HEK293 (cell line): ENCODE results near the gene PLEKHJ1.
A peak's percentile ranks its signal among the peaks of the same experiment; 100 is the strongest.

ENCODE experiments used
- CTCF ChIA-PET: fragments of 350-600 bp; formaldehyde crosslinking; extraction: SDS; loops from one replicate; lab custom pipeline; 2021; ENCODE audit warnings: antibody characterized with exemption; lab: Yijun Ruan, JAX
- POLR2A ChIA-PET: fragments of 300-600 bp; formaldehyde crosslinking; extraction: SDS; loops from one replicate; lab custom pipeline; 2020; ENCODE audit warnings: antibody characterized with exemption, inconsistent platforms; lab: Yijun Ruan, JAX
- H3K27ac ChIP-seq: fragments of 200-500 bp; sonication (Bioruptor generic); 2 replicates; pipeline ENCODE4 v1.5.1; 2014; ENCODE audit warnings: low read depth, low read length, control low read depth, inconsistent platforms; ENCODE audit errors: extremely low read depth
- H3K36me3 ChIP-seq, 2 experiments: fragments of 200-500 bp in 1 of 2; sonication (Bioruptor generic) in 1 of 2; 1 replicate in 1 of 2; 2 replicates in 1 of 2; pipeline ENCODE4 v1.5.1; 2014 to 2017; ENCODE audit warnings: inconsistent platforms in 2 of 2, low read length in 2 of 2; ENCODE audit not compliant: control insufficient read depth in 2 of 2, insufficient read depth in 1 of 2
- H3K4me1 ChIP-seq: fragments of 200-500 bp; sonication (Bioruptor generic); 2 replicates; pipeline ENCODE4 v1.5.1; 2014; ENCODE audit warnings: mild to moderate bottlenecking, low read length, inconsistent platforms; ENCODE audit not compliant: control insufficient read depth, insufficient read depth
- H3K4me3 ChIP-seq: 2 replicates; pipeline ENCODE4 v1.5.1; 2011; ENCODE audit warnings: low read depth, mild to moderate bottlenecking, control low read depth, low read length, moderate library complexity
- H3K9me3 ChIP-seq: fragments of 200-500 bp; sonication (Bioruptor generic); 2 replicates; pipeline ENCODE4 v1.5.1; 2014; ENCODE audit warnings: low read depth, low read length, inconsistent platforms; ENCODE audit not compliant: control insufficient read depth, insufficient read depth
- GLI2 ChIP-seq: fragments of 450-650 bp; formaldehyde crosslinking; IDR thresholded peaks from 2 replicates; pipeline ENCODE4; 2017; ENCODE audit warnings: missing biosample characterization, missing genetic modification characterization, low read depth, borderline replicate concordance
- GLIS1 ChIP-seq: fragments of 450-650 bp; formaldehyde crosslinking; IDR thresholded peaks from 2 replicates; pipeline ENCODE4 v1.5.1; 2016; ENCODE audit warnings: missing biosample characterization, missing genetic modification characterization
- IKZF3 ChIP-seq: fragments of 450-650 bp; IDR thresholded peaks from 2 replicates; pipeline ENCODE4 v1.5.0; 2018; ENCODE audit warnings: missing biosample characterization, mild to moderate bottlenecking, missing genetic modification characterization, moderate library complexity
- KLF1 ChIP-seq: fragments of 450-650 bp; formaldehyde crosslinking; IDR thresholded peaks from 2 replicates; pipeline ENCODE4 v1.5.1; 2016; ENCODE audit warnings: missing biosample characterization, missing genetic modification characterization
- KLF16 ChIP-seq: fragments of 450-650 bp; formaldehyde crosslinking; IDR thresholded peaks from 2 replicates; pipeline ENCODE4 v1.5.1; 2017; ENCODE audit warnings: missing biosample characterization, missing genetic modification characterization
- YY1 ChIP-seq: fragments of 450-650 bp; formaldehyde crosslinking; IDR thresholded peaks from 2 replicates; pipeline ENCODE4 v1.5.1; 2018; ENCODE audit warnings: missing biosample characterization, missing genetic modification characterization
- ZBTB1 ChIP-seq: fragments of 450-650 bp; formaldehyde crosslinking; IDR thresholded peaks from 2 replicates; pipeline ENCODE4 v1.5.1; 2016; ENCODE audit warnings: missing biosample characterization, missing genetic modification characterization
- ZNF280C ChIP-seq: fragments of 450-650 bp; formaldehyde crosslinking; IDR thresholded peaks from 2 replicates; pipeline ENCODE4 v1.5.1; 2016; ENCODE audit warnings: missing biosample characterization, missing genetic modification characterization
- ZNF518A ChIP-seq: fragments of 450-650 bp; formaldehyde crosslinking; conservative IDR thresholded peaks from 2 replicates; pipeline ENCODE4 v1.5.1; 2016; ENCODE audit warnings: low read depth, missing biosample characterization, missing genetic modification characterization
- ZNF530 ChIP-seq: fragments of 450-650 bp; formaldehyde crosslinking; IDR thresholded peaks from 2 replicates; pipeline ENCODE4 v1.5.1; 2016; ENCODE audit warnings: low read depth, missing biosample characterization, missing genetic modification characterization
- ZNF571 ChIP-seq: fragments of 450-650 bp; formaldehyde crosslinking; IDR thresholded peaks from 2 replicates; pipeline ENCODE4 v1.5.0; 2017; ENCODE audit warnings: missing biosample characterization, missing genetic modification characterization
- ZNF596 ChIP-seq: fragments of 450-650 bp; IDR thresholded peaks from 2 replicates; pipeline ENCODE4 v1.5.0; 2018; ENCODE audit warnings: missing biosample characterization, mild to moderate bottlenecking, missing genetic modification characterization, moderate library complexity
- ZNF629 ChIP-seq: fragments of 450-650 bp; formaldehyde crosslinking; IDR thresholded peaks from 2 replicates; pipeline ENCODE4 v1.5.1; 2017; ENCODE audit warnings: missing biosample characterization, missing genetic modification characterization
- ZNF654 ChIP-seq: fragments of 450-650 bp; formaldehyde crosslinking; IDR thresholded peaks from 2 replicates; pipeline ENCODE4 v1.5.1; 2016; ENCODE audit warnings: low read depth, missing biosample characterization, missing genetic modification characterization
- ZNF670 ChIP-seq: fragments of 450-650 bp; formaldehyde crosslinking; IDR thresholded peaks from 2 replicates; pipeline ENCODE4 v1.5.1; 2016; ENCODE audit warnings: missing biosample characterization, missing genetic modification characterization, low read depth
- ZNF768 ChIP-seq: fragments of 450-650 bp; formaldehyde crosslinking; IDR thresholded peaks from 2 replicates; pipeline ENCODE4 v1.5.1; 2018; ENCODE audit warnings: missing biosample characterization, mild to moderate bottlenecking, missing genetic modification characterization
- ZNF792 ChIP-seq: fragments of 450-650 bp; formaldehyde crosslinking; IDR thresholded peaks from 2 replicates; pipeline ENCODE4 v1.5.1; 2016; ENCODE audit warnings: missing biosample characterization, missing genetic modification characterization
- TF ChIP-seq, protein P1 (sequence below): fragments of 450-650 bp; IDR thresholded peaks from 2 replicates; pipeline ENCODE4 v1.5.1; 2018; ENCODE audit warnings: missing biosample characterization, mild to moderate bottlenecking, missing genetic modification characterization
- TF ChIP-seq, protein P2 (sequence below): fragments of 450-650 bp; formaldehyde crosslinking; IDR thresholded peaks from 2 replicates; pipeline ENCODE4 v1.5.1; 2016; ENCODE audit warnings: missing biosample characterization, missing genetic modification characterization, borderline replicate concordance

PLEKHJ1 gene

DNA sequence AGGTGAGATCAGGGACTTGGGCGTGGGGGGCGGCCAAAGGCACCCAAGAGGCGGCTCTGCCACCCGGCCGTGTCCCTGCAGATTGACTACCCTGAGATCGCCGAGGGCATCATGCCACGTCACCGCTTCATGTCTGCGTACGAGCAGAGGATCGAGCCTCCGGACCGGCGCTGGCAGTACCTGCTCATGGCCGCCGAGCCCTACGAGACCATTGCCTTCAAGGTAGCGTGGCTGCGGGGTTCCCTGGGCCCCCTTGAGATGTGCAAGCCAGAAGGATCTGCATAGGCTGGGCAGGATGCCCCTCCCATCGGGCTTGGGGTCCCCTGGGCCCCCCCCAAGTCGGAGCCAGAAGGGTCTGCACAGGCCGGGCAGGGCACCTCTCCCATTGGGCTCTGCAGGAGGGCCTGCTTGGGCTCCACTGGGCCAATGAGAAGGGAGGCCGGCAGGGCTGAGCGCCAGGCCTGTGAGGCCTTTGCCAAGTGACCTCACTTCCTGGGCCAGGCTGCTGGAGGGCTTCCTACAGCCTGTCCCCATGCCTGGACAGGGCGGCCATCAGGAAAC is 10.8 kb upstream of the PLEKHJ1 start (continued):
- no peak for TF ChIP-seq KLF1 (tag by site-specific recombination)
- no peak for TF ChIP-seq ZNF670 (tag by site-specific recombination)
- TF ChIP-seq ZNF280C: no peak
- peak; percentile 14; the same call in 1 of the 2 replicates for TF ChIP-seq ZNF629 (tag by site-specific recombination)
- TF ChIP-seq KLF16: no peak
- peak; percentile 91 for TF ChIP-seq GLIS1
- TF ChIP-seq ZNF792 (tag by site-specific recombination): no peak

GRCh38 chr19:2246014-2246620 is 10.0 kb upstream of the PLEKHJ1 start:
- no peaks in the 10 kb centered on the region for H3K9me3 ChIP-seq
- POLR2A ChIA-PET: no interaction called here
- H3K36me3 ChIP-seq: peaks cover 10 to 79% of the 10 kb centered on the region in 2 experiments

More at GRCh38 chr19:2246014-2246620, 10.0 kb upstream of the PLEKHJ1 start:
- no peak overlapping the region for H3K4me3 ChIP-seq
- no peak overlapping the region for H3K27ac ChIP-seq
- CTCF ChIA-PET: interaction anchor here (0.6 to 1.4 kb wide), 2 partner anchors 90 to 91 kb away, joined by 3 read pairs; no protein-coding TSS in a partner anchor
- no peaks in the 10 kb centered on the region for H3K4me1 ChIP-seq
- no peak for TF ChIP-seq GLIS1
- TF ChIP-seq ZNF596 (tag by site-specific recombination): no peak
- no peak for TF ChIP-seq IKZF3 (tag by site-specific recombination)
- TF ChIP-seq ZBTB1: no peak
- TF ChIP-seq ZNF654 (tag by site-specific recombination): no peak
- TF ChIP-seq, protein P1, sequence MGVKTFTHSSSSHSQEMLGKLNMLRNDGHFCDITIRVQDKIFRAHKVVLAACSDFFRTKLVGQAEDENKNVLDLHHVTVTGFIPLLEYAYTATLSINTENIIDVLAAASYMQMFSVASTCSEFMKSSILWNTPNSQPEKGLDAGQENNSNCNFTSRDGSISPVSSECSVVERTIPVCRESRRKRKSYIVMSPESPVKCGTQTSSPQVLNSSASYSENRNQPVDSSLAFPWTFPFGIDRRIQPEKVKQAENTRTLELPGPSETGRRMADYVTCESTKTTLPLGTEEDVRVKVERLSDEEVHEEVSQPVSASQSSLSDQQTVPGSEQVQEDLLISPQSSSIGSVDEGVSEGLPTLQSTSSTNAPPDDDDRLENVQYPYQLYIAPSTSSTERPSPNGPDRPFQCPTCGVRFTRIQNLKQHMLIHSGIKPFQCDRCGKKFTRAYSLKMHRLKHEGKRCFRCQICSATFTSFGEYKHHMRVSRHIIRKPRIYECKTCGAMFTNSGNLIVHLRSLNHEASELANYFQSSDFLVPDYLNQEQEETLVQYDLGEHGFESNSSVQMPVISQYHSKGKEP (tag by site-specific recombination): no peak
- no peak for TF ChIP-seq YY1 (tag by site-specific recombination)
- TF ChIP-seq ZNF518A (tag by site-specific recombination): no peak
- TF ChIP-seq ZNF571 (tag by site-specific recombination): no peak
- TF ChIP-seq GLI2 (tag by site-specific recombination): no peak
- no peak for TF ChIP-seq ZNF530
- TF ChIP-seq ZNF768 (tag by site-specific recombination): no peak
- TF ChIP-seq, protein P2, sequence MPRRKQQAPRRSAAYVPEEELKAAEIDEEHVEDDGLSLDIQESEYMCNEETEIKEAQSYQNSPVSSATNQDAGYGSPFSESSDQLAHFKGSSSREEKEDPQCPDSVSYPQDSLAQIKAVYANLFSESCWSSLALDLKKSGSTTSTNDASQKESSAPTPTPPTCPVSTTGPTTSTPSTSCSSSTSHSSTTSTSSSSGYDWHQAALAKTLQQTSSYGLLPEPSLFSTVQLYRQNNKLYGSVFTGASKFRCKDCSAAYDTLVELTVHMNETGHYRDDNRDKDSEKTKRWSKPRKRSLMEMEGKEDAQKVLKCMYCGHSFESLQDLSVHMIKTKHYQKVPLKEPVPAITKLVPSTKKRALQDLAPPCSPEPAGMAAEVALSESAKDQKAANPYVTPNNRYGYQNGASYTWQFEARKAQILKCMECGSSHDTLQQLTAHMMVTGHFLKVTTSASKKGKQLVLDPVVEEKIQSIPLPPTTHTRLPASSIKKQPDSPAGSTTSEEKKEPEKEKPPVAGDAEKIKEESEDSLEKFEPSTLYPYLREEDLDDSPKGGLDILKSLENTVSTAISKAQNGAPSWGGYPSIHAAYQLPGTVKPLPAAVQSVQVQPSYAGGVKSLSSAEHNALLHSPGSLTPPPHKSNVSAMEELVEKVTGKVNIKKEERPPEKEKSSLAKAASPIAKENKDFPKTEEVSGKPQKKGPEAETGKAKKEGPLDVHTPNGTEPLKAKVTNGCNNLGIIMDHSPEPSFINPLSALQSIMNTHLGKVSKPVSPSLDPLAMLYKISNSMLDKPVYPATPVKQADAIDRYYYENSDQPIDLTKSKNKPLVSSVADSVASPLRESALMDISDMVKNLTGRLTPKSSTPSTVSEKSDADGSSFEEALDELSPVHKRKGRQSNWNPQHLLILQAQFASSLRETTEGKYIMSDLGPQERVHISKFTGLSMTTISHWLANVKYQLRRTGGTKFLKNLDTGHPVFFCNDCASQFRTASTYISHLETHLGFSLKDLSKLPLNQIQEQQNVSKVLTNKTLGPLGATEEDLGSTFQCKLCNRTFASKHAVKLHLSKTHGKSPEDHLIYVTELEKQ (tag by site-specific recombination): no peak
